RWPE2 (cell line): ENCODE measurements around the gene TBX10.
A peak's percentile ranks its signal among the peaks of the same experiment; 100 is the strongest.

ENCODE experiments used
- ATAC-seq: fragments of 200-7000 bp; cut with Tn5 transposase; 3 replicates; pipeline ENCODE4 v1.9.1; 2021; ENCODE audit warnings: low read depth
- DNase-seq: peaks from one replicate; pipeline ENCODE4 v3.0.0-alpha.2; 2020; ENCODE audit warnings: low spot score
- H3K27ac ChIP-seq: fragments of 450-650 bp; 2 replicates; pipeline ENCODE4 v1.5.1; 2017; ENCODE audit warnings: mild to moderate bottlenecking; ENCODE audit not compliant: poor library complexity, severe bottlenecking
- H3K27me3 ChIP-seq: fragments of 250-450 bp; sonication (Bioruptor Pico); 2 replicates; pipeline ENCODE4 v1.5.1; 2021; ENCODE audit warnings: mild to moderate bottlenecking, moderate library complexity; ENCODE audit not compliant: insufficient read depth, poor library complexity, severe bottlenecking
- H3K36me3 ChIP-seq: fragments of 250-450 bp; sonication (Bioruptor Pico); 2 replicates; pipeline ENCODE4 v1.5.1; 2020; ENCODE audit warnings: low read depth, mild to moderate bottlenecking, moderate library complexity
- H3K4me1 ChIP-seq: fragments of 250-450 bp; sonication (Bioruptor Pico); 2 replicates; pipeline ENCODE4 v1.5.1; 2021; ENCODE audit warnings: mild to moderate bottlenecking, moderate library complexity; ENCODE audit not compliant: insufficient read depth, poor library complexity, severe bottlenecking
- H3K4me3 ChIP-seq: fragments of 250-450 bp; sonication (Bioruptor Pico); 2 replicates; pipeline ENCODE4 v1.5.1; 2021; ENCODE audit warnings: mild to moderate bottlenecking, moderate library complexity; ENCODE audit not compliant: severe bottlenecking
- H3K9me3 ChIP-seq: fragments of 250-450 bp; sonication (Bioruptor Pico); 2 replicates; pipeline ENCODE4 v1.5.1; 2021; ENCODE audit warnings: mild to moderate bottlenecking, moderate library complexity; ENCODE audit not compliant: severe bottlenecking
- CTCF ChIP-seq: fragments of 450-650 bp; IDR thresholded peaks from one replicate; pipeline ENCODE4 v1.5.1; 2017; ENCODE audit warnings: mild to moderate bottlenecking, moderate library complexity; ENCODE audit not compliant: poor library complexity, severe bottlenecking

TBX10 gene

GRCh38 chr11:67611165-67611564 is 28.4 kb downstream of the TBX10 start:
- no peaks in the 10 kb centered on the region for H3K9me3 ChIP-seq
- H3K4me3 ChIP-seq = no peak overlapping the region
- ATAC-seq (no peak), DNase-seq (no peak)
- H3K27me3 ChIP-seq = no peaks in the 10 kb centered on the region
- peaks cover 4% of the 10 kb centered on the region for H3K4me1 ChIP-seq
- no peak overlapping the region for H3K27ac ChIP-seq
- TF ChIP-seq CTCF = no peak
- H3K36me3 ChIP-seq = peaks cover 30% of the 10 kb centered on the region

GRCh38 chr11:67610302-67610868 is 29.2 kb downstream of the TBX10 start:
- DNase-seq (no peak), ATAC-seq (no peak)
- Histone ChIP-seq H3K27me3 (no peaks in the 10 kb centered on the region), H3K27ac (no peak overlapping the region), H3K4me3 (no peak overlapping the region), H3K9me3 (no peaks in the 10 kb centered on the region), H3K36me3 (peaks cover 30% of the 10 kb centered on the region), H3K4me1 (peaks cover 4% of the 10 kb centered on the region)
- no peak for TF ChIP-seq CTCF

- no peak for TF ChIP-seq CTCF
- no peak for ATAC-seq
- peaks cover 4% of the 10 kb centered on the region for H3K4me1 ChIP-seq
- H3K9me3 ChIP-seq = no peaks in the 10 kb centered on the region
- H3K27ac ChIP-seq = no peak overlapping the region
- peaks cover 30% of the 10 kb centered on the region for H3K36me3 ChIP-seq
- H3K27me3 ChIP-seq = no peaks in the 10 kb centered on the region
- no peak overlapping the region for H3K4me3 ChIP-seq
- DNase-seq = no peak
These were observed 30.2 kb downstream of the TBX10 start for GRCh38 chr11:67609316-67609715.

- H3K9me3 ChIP-seq = no peaks in the 10 kb centered on the region
- TF ChIP-seq CTCF = no peak
- no peak overlapping the region for H3K27ac ChIP-seq
- H3K27me3 ChIP-seq = no peaks in the 10 kb centered on the region
- peaks cover 4% of the 10 kb centered on the region for H3K4me1 ChIP-seq
- H3K36me3 ChIP-seq = peaks cover 30% of the 10 kb centered on the region
- DNase-seq = no peak
- no peak for ATAC-seq
- H3K4me3 ChIP-seq = no peak overlapping the region
These were observed 31.1 kb downstream of the TBX10 start for GRCh38 chr11:67608486-67608885.

GRCh38 chr11:67607507-67607906 is 32.1 kb downstream of the TBX10 start:
- Histone ChIP-seq H3K27ac (no peak overlapping the region), H3K27me3 (no peaks in the 10 kb centered on the region), H3K4me3 (peak overlapping the region; percentile 80), H3K9me3 (no peaks in the 10 kb centered on the region), H3K4me1 (peaks cover 4% of the 10 kb centered on the region), H3K36me3 (peaks cover 30% of the 10 kb centered on the region)
- no peak for TF ChIP-seq CTCF
- no peak for DNase-seq
- ATAC-seq = no peak
